C4-2B (cell line): Measurements from ENCODE around the gene ARL6IP1.
"Not testable (repeated sequence)": the region's sequence is repeated elsewhere in the genome, so short reads cannot be mapped to it uniquely, and the experiment has no call there.

Experiments used
- CTCF ChIP-seq: fragments of 450-650 bp; conservative IDR thresholded peaks from 2 replicates; pipeline ENCODE4 v1.5.1; 2017; ENCODE audit warnings: mild to moderate bottlenecking
- ZFX ChIP-seq: fragments of 450-650 bp; IDR thresholded peaks from 2 replicates; pipeline ENCODE4 v1.6.1; 2017

- not testable (repeated sequence) for TF ChIP-seq CTCF, ZFX
Measured at GRCh38 chr16:18780460-18781026, 20.8 kb downstream of the ARL6IP1 start.
